CD4-positive, alpha-beta memory T cell (primary cell): ENCODE measurements around the gene ITPR2. TPM values are rescaled to one million over a fixed set of nuclear protein-coding genes. Genes with fewer than 3 reads are reported as not detected.
A peak's percentile ranks its signal among the peaks of the same experiment; 100 is the strongest.

Experiments
- CTCF ChIA-PET: fragments of 350-600 bp; sonication (Branson Sonifier 250); formaldehyde crosslinking; loops from one replicate; lab custom pipeline; 2021; ENCODE audit warnings: inconsistent platforms; ENCODE audit not compliant: partially characterized antibody; lab: Charles Lee
- POLR2A ChIA-PET: fragments of 350-600 bp; sonication (Branson Sonifier 250); formaldehyde crosslinking; loops from one replicate; lab custom pipeline; 2021; ENCODE audit not compliant: partially characterized antibody; lab: Charles Lee
- DNase-seq, 5 donors: peaks; one replicate each; pipeline versions ENCODE4 v3.0.0 to v3.0.0-alpha.2; 2020 to 2022; ENCODE audit warnings: mixed read lengths in 1 of 5
- H3K27ac ChIP-seq: one replicate; pipeline ENCODE4 v1.7.0; 2013; ENCODE audit warnings: low read depth, low read length
- H3K27me3 ChIP-seq: 2 replicates; pipeline ENCODE4 v1.7.0; 2013; ENCODE audit warnings: mild to moderate bottlenecking, low read length, moderate library complexity; ENCODE audit not compliant: insufficient read depth
- H3K36me3 ChIP-seq: 2 replicates; pipeline ENCODE4 v1.7.0; 2013; ENCODE audit warnings: mild to moderate bottlenecking, low read length, moderate library complexity; ENCODE audit not compliant: insufficient read depth
- H3K4me1 ChIP-seq: 2 replicates; pipeline ENCODE4 v1.7.0; 2013; ENCODE audit warnings: mild to moderate bottlenecking, low read length, moderate library complexity; ENCODE audit not compliant: insufficient read depth
- H3K4me3 ChIP-seq, 2 donors: one replicate each; pipeline ENCODE4 v1.7.0; 2013; ENCODE audit warnings: low read length in 2 of 2, mild to moderate bottlenecking in 1 of 2
- H3K9me3 ChIP-seq, 2 donors: one replicate each; pipeline ENCODE4 v1.7.0; 2013; ENCODE audit warnings: low read length in 2 of 2, control low read depth in 1 of 2; ENCODE audit not compliant: control insufficient read depth in 1 of 2
- H3K27ac Mint-ChIP-seq, 7 donors: one replicate each; pipeline ENCODE4 v1.8.0; 2020 to 2021; ENCODE audit warnings: mixed read lengths in 7 of 7, mild to moderate bottlenecking in 6 of 7, inconsistent platforms in 3 of 7, moderate library complexity in 3 of 7
- H3K27me3 Mint-ChIP-seq, 2 donors: one replicate each; pipeline ENCODE4 v1.8.0; 2020 to 2021; ENCODE audit warnings: mixed read lengths in 2 of 2
- H3K36me3 Mint-ChIP-seq, 2 donors: one replicate each; pipeline ENCODE4 v1.8.0; 2020 to 2021; ENCODE audit warnings: mixed read lengths in 2 of 2, inconsistent platforms in 1 of 2, mild to moderate bottlenecking in 1 of 2
- H3K4me1 Mint-ChIP-seq, 4 donors: one replicate each; pipeline ENCODE4 v1.8.0; 2020 to 2021; ENCODE audit warnings: mixed read lengths in 4 of 4, mild to moderate bottlenecking in 1 of 4
- H3K4me3 Mint-ChIP-seq, 8 donors: one replicate each; pipeline ENCODE4 v1.8.0; 2020 to 2021; ENCODE audit warnings: mixed read lengths in 8 of 8, mild to moderate bottlenecking in 7 of 8, moderate library complexity in 6 of 8, inconsistent platforms in 3 of 8
- H3K9me3 Mint-ChIP-seq, 8 donors: one replicate each; pipeline ENCODE4 v1.8.0; 2020 to 2021; ENCODE audit warnings: mixed read lengths in 8 of 8, mild to moderate bottlenecking in 5 of 8, inconsistent platforms in 3 of 8, moderate library complexity in 1 of 8
- intact Hi-C: fragments of 100-400 bp; cut with micrococcal nuclease; formaldehyde crosslinking; loops from one replicate; pipeline ENCODE4 v1.15.1; 2023
- polyA plus RNA-seq, 2 donors: library from polyadenylated mRNA; unstranded; fragments of 300-500 nt; fragmentation: Illumina TruSeq; gene quantifications; one replicate each; pipeline ENCODE4 v1.2.3, GENCODE V29; 2021
- total RNA-seq, 2 experiments: library from RNA; stranded (reverse); gene quantifications; one replicate each; pipeline ENCODE4 v1.2.3, GENCODE V29; 2021

The ITPR2 gene
- total and polyA plus RNA-seq, 4 experiments from 2014 or later = 4.7 to 55.6 (median 34.1) TPM

GRCh38 chr12:26833743-26834490 lies 923 bp upstream of the ITPR2 start:
- ChIA-PET CTCF (interaction anchor here (0.9 to 4.8 kb wide), 11 partner anchors 9 to 472 kb away, joined by 3 to 25 read pairs (median 5); no protein-coding TSS in a partner anchor), POLR2A (interaction anchor here (0.6 to 2.8 kb wide), 16 partner anchors 9 to 1457 kb away, joined by 3 to 45 read pairs (median 4); partner anchors contain the start of genes CCDC91, MED21, PPFIBP1 and STK38L)
- Mint-ChIP-seq H3K27ac (peak overlapping the region; percentile 71 to 96 (median 88)), H3K9me3 (no peaks in the 10 kb centered on the region), H3K36me3 (peaks cover 0 to 8% of the 10 kb centered on the region in 2 donors), H3K4me1 (peaks cover 26 to 46% (median 34%) of the 10 kb centered on the region in 4 donors), H3K27me3 (no peaks in the 10 kb centered on the region), H3K4me3 (peak overlapping the region; percentile 89 to 99 (median 93))
- intact Hi-C loops = loop anchor here (1.0 to 5.0 kb wide), 8 partner anchors 12 to 719 kb away; partner anchors contain the start of genes FGFR1OP2, PPFIBP1 and TM7SF3
- Histone ChIP-seq H3K4me3 (peak overlapping the region in 1 of 2 donors; percentile 91), H3K9me3 (no peaks in the 10 kb centered on the region), H3K36me3 (no peaks in the 10 kb centered on the region), H3K27me3 (no peaks in the 10 kb centered on the region), H3K27ac (peak overlapping the region; percentile 23), H3K4me1 (peaks cover 18% of the 10 kb centered on the region)
- peak; percentile 26 to 50 (median 30) for DNase-seq

GRCh38 chr12:26831951-26832821 lies 808 bp downstream of the ITPR2 start:
- H3K27me3 Mint-ChIP-seq = no peaks in the 10 kb centered on the region
- peak overlapping the region; percentile 97 to 99 (median 99) for H3K4me3 Mint-ChIP-seq
- peak overlapping the region; percentile 90 to 91 for H3K4me3 ChIP-seq
- peak overlapping the region; percentile 69 for H3K27ac ChIP-seq
- peaks cover 36 to 62% (median 46%) of the 10 kb centered on the region in 4 donors for H3K4me1 Mint-ChIP-seq
- H3K36me3 ChIP-seq = no peaks in the 10 kb centered on the region
- no peaks in the 10 kb centered on the region for H3K9me3 ChIP-seq
- H3K27me3 ChIP-seq = no peaks in the 10 kb centered on the region
- peaks cover 0 to 8% of the 10 kb centered on the region in 2 donors for H3K36me3 Mint-ChIP-seq
- peak overlapping the region; percentile 96 to 99 (median 99) for H3K27ac Mint-ChIP-seq
- ChIA-PET POLR2A (interaction anchor here (0.6 to 2.8 kb wide), 24 partner anchors 10 to 1581 kb away, joined by 3 to 45 read pairs (median 4); partner anchors contain the start of genes CCDC91, FGFR1OP2, KLHL42 and KRAS), CTCF (interaction anchor here (1.0 to 4.8 kb wide), 11 partner anchors 10 to 474 kb away, joined by 3 to 25 read pairs (median 5); partner anchors contain the start of gene TM7SF3)
- intact Hi-C loops = loop anchor here (1.0 to 5.0 kb wide), 5 partner anchors 53 to 717 kb away; partner anchors contain the start of genes PPFIBP1 and STK38L
- peaks cover 25% of the 10 kb centered on the region for H3K4me1 ChIP-seq
- H3K9me3 Mint-ChIP-seq = peaks cover 0 to 2% (median 0%) of the 10 kb centered on the region in 8 donors
- peak; percentile 66 to 75 (median 72) for DNase-seq

GRCh38 chr12:26830783-26831551 lies 2.0 kb downstream of the ITPR2 start:
- CTCF ChIA-PET = interaction anchor here (0.5 to 4.8 kb wide), 4 partner anchors 15 to 130 kb away, joined by 3 to 25 read pairs (median 4); no protein-coding TSS in a partner anchor

GRCh38 chr12:26830363-26830762 lies 2.6 kb downstream of the ITPR2 start:
- H3K4me3 Mint-ChIP-seq = peak overlapping the region in 7 of 8 donors; percentile 50 to 77 (median 62)
- Histone ChIP-seq H3K4me3 (no peak overlapping the region), H3K36me3 (no peaks in the 10 kb centered on the region), H3K9me3 (no peaks in the 10 kb centered on the region), H3K4me1 (peaks cover 25% of the 10 kb centered on the region), H3K27ac (no peak overlapping the region), H3K27me3 (no peaks in the 10 kb centered on the region)
- POLR2A ChIA-PET = interaction anchor here (1.0 kb wide), 1 partner anchor 184 kb away, joined by 3 read pairs; the partner anchor contains the start of gene TM7SF3
- intact Hi-C loops = loop anchor here (5.0 kb wide), 2 partner anchors 113 to 692 kb away; partner anchors contain the start of gene PPFIBP1
- no peaks in the 10 kb centered on the region for H3K27me3 Mint-ChIP-seq
- H3K9me3 Mint-ChIP-seq = peaks cover 0 to 2% (median 0%) of the 10 kb centered on the region in 8 donors
- no peak for DNase-seq
- peaks cover under 1 to 8% of the 10 kb centered on the region in 2 donors for H3K36me3 Mint-ChIP-seq
- CTCF ChIA-PET = interaction anchor here (0.5 to 4.8 kb wide), 4 partner anchors 15 to 129 kb away, joined by 3 to 25 read pairs (median 4); no protein-coding TSS in a partner anchor
- peak overlapping the region in 2 of 7 donors; percentile 71 to 76 for H3K27ac Mint-ChIP-seq
- peaks cover 47 to 76% (median 56%) of the 10 kb centered on the region in 4 donors for H3K4me1 Mint-ChIP-seq

More at GRCh38 chr12:26830783-26831551, 2.0 kb downstream of the ITPR2 start:
- DNase-seq = no peak
- Mint-ChIP-seq H3K27ac (peak overlapping the region in 5 of 7 donors; percentile 34 to 76 (median 48)), H3K36me3 (peaks cover 0 to 8% of the 10 kb centered on the region in 2 donors), H3K27me3 (no peaks in the 10 kb centered on the region), H3K4me3 (peak overlapping the region; percentile 50 to 77 (median 68)), H3K9me3 (peaks cover 0 to 2% (median 0%) of the 10 kb centered on the region in 8 donors), H3K4me1 (peaks cover 44 to 70% (median 53%) of the 10 kb centered on the region in 4 donors)
- POLR2A ChIA-PET = interaction anchor here (1.0 to 2.8 kb wide), 4 partner anchors 104 to 191 kb away, joined by 3 to 45 read pairs (median 18); partner anchors contain the start of genes MED21 and TM7SF3
- no peaks in the 10 kb centered on the region for H3K27me3 ChIP-seq
- H3K27ac ChIP-seq = no peak overlapping the region
- H3K4me3 ChIP-seq = peak overlapping the region in 1 of 2 donors; percentile 13
- no peaks in the 10 kb centered on the region for H3K36me3 ChIP-seq
- intact Hi-C loops = loop anchor here (5.0 kb wide), 2 partner anchors 114 to 691 kb away; partner anchors contain the start of gene PPFIBP1
- peaks cover 25% of the 10 kb centered on the region for H3K4me1 ChIP-seq
- no peaks in the 10 kb centered on the region for H3K9me3 ChIP-seq

- H3K9me3 ChIP-seq = no peaks in the 10 kb centered on the region
- H3K36me3 ChIP-seq = no peaks in the 10 kb centered on the region
- no peaks in the 10 kb centered on the region for H3K27me3 Mint-ChIP-seq
- intact Hi-C loops = no loop called here
- H3K4me1 ChIP-seq = peaks cover 22% of the 10 kb centered on the region
- H3K4me1 Mint-ChIP-seq = peaks cover 41 to 69% (median 52%) of the 10 kb centered on the region in 4 donors
- H3K27ac ChIP-seq = no peak overlapping the region
- DNase-seq = no peak
- CTCF ChIA-PET = no interaction called here
- no peak overlapping the region for H3K27ac Mint-ChIP-seq
- peaks cover 3 to 7% of the 10 kb centered on the region in 2 donors for H3K36me3 Mint-ChIP-seq
- no peak overlapping the region for H3K4me3 ChIP-seq
- H3K4me3 Mint-ChIP-seq = peak overlapping the region in 1 of 8 donors; percentile 11
- H3K27me3 ChIP-seq = no peaks in the 10 kb centered on the region
- POLR2A ChIA-PET = no interaction called here
- H3K9me3 Mint-ChIP-seq = peaks cover 0 to 2% (median 0%) of the 10 kb centered on the region in 8 donors
Observed at GRCh38 chr12:26828280-26829073, 4.5 kb downstream of the ITPR2 start.
